ENCODE data around the gene PHACTR3.

Gene PHACTR3

GRCh38 chr20:59652381-59652780 is 48.0 kb downstream of the PHACTR3 start:
- no peak for DNase-seq

GRCh38 chr20:59656417-59656816 is 52.1 kb downstream of the PHACTR3 start:
- DNase-seq, result no peak

GRCh38 chr20:59657459-59658046 is 53.2 kb downstream of the PHACTR3 start:
- no peak for DNase-seq

GRCh38 chr20:59660471-59660870 is 56.1 kb downstream of the PHACTR3 start:
- DNase-seq, result no peak

- no peak for DNase-seq
Measured at GRCh38 chr20:59661153-59661552, 56.8 kb downstream of the PHACTR3 start.

GRCh38 chr20:59661621-59662020 is 57.3 kb downstream of the PHACTR3 start:
- no peak for DNase-seq

- no peak for DNase-seq
Measured at GRCh38 chr20:59662161-59662560, 57.8 kb downstream of the PHACTR3 start.

- DNase-seq, result no peak
Measured at GRCh38 chr20:59662856-59663512, 58.6 kb downstream of the PHACTR3 start.

- DNase-seq, result no peak
Measured at GRCh38 chr20:59663513-59664060, 59.2 kb downstream of the PHACTR3 start.

- no peak for DNase-seq
Measured at GRCh38 chr20:59664421-59664941, 60.1 kb downstream of the PHACTR3 start.

GRCh38 chr20:59665656-59666555 is 61.6 kb downstream of the PHACTR3 start:
- no peak for DNase-seq

GRCh38 chr20:59666586-59666985 is 62.2 kb downstream of the PHACTR3 start:
- DNase-seq, result no peak

- no peak for DNase-seq
Measured at GRCh38 chr20:59667131-59667530, 62.8 kb downstream of the PHACTR3 start.

- DNase-seq, result no peak
Measured at GRCh38 chr20:59667981-59668515, 63.7 kb downstream of the PHACTR3 start.

- DNase-seq, result no peak
Measured at GRCh38 chr20:59668926-59669850, 64.8 kb downstream of the PHACTR3 start.

- DNase-seq, result no peak
Measured at GRCh38 chr20:59670786-59671492, 66.6 kb downstream of the PHACTR3 start.

GRCh38 chr20:59671661-59672471 is 67.5 kb downstream of the PHACTR3 start:
- DNase-seq, result no peak

GRCh38 chr20:59672576-59672975 is 68.2 kb downstream of the PHACTR3 start:
- DNase-seq, result no peak

- no peak for DNase-seq
Measured at GRCh38 chr20:59673288-59673997, 69.1 kb downstream of the PHACTR3 start.

- no peak for DNase-seq
Measured at GRCh38 chr20:59673998-59674445, 69.7 kb downstream of the PHACTR3 start.

All from NCI-H1436 treated with DMSO at 0.1 percent for 48 hours (cell line).